Mesodermal cell (in vitro differentiated cells): ENCODE measurements around the gene E2F4.
A peak's percentile ranks its signal among the peaks of the same experiment; 100 is the strongest.

Experiments used
- H3K27ac ChIP-seq: 2 replicates; pipeline ENCODE4 v1.7.0; 2013; ENCODE audit warnings: mild to moderate bottlenecking, low read depth, low read length, moderate library complexity; ENCODE audit not compliant: severe bottlenecking
- H3K36me3 ChIP-seq: 2 replicates; pipeline ENCODE4 v1.7.1; 2013; ENCODE audit warnings: mild to moderate bottlenecking, low read length, moderate library complexity; ENCODE audit not compliant: control insufficient read depth, insufficient read depth
- H3K4me1 ChIP-seq: one replicate; pipeline ENCODE4 v1.7.1; 2013; ENCODE audit warnings: mild to moderate bottlenecking, low read length; ENCODE audit not compliant: insufficient read depth, control insufficient read depth, poor library complexity, severe bottlenecking
- H3K4me3 ChIP-seq: 2 replicates; pipeline ENCODE4 v1.7.0; 2013; ENCODE audit warnings: low read length, control low read depth, mild to moderate bottlenecking; ENCODE audit not compliant: insufficient read depth, poor library complexity, severe bottlenecking; ENCODE audit errors: extremely low read depth
- H3K9me3 ChIP-seq: 2 replicates; pipeline ENCODE4 v1.7.1; 2013; ENCODE audit warnings: mild to moderate bottlenecking, low read length, moderate library complexity; ENCODE audit not compliant: control insufficient read depth
- WGBS, 2 experiments: methylation state at CpG; one replicate each; pipeline ENCODE4 v1.1.5; 2013; ENCODE audit warnings: missing lambda C conversion rate in 2 of 2; ENCODE audit not compliant: insufficient coverage in 2 of 2; 5-methylcytosine and 5-hydroxymethylcytosine counted together

E2F4 gene

DNA sequence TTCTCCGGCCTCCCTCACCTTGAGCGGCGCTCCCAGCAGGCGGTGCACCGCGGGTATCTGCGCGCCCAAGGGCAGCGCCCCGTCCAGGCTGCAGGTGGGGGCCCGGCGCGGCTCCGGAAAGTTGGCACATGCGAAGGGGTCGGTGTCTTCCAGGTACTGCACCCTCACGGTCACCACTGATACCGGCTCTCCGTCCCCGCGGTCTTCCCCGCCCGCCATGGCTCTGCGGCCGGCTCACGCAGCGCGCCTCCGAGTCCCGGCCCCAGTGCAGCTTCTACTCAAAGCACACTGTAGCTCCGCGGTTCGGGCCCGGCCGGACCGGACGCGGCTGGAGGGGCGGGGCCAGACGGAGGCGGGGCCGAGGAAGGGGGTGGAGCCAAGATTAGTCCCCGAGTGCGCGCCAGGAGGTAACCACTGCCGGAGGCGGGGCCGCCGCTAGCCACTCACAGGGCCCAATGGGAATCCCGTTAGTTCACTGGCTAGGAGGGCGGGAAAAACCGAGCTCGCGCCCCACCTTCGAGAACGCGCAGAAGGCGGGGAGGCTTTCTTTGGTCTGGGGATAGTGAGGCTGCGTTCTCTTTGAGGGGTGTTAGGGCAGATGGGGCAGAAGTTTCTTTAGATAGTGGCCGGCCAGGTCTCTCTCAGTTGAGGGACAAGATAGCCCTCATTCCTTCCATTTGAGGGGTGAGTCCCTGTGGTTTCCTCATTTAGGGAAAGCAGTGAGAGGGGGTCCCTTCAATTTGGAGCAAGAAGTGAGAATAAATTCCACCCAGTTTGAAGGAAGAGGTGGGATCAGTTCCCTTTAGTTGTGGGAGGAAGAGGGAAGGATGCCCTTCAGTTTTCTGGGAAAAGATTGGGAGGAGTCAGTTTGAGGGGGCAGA, 55.5 kb downstream of the E2F4 start, which contains the start of gene FHOD1:
TSS of gene FHOD1 (minus strand) at position 290 of the 881 bp plus-strand sequence. CDS start at position 219, 71 bp downstream.
- Histone ChIP-seq H3K36me3 (peaks cover 5% of the 10 kb centered on the region), H3K4me3 (peak within 1 kb of the TSS; percentile 86), H3K4me1 (peaks cover 42% of the 10 kb centered on the region), H3K27ac (peak within 1 kb of the TSS; percentile 96), H3K9me3 (no peaks in the 10 kb centered on the region)
- 0 to 1% methylated on average over 49 to 52 of the region's 60 CpGs for WGBS, 2 experiments

DNA sequence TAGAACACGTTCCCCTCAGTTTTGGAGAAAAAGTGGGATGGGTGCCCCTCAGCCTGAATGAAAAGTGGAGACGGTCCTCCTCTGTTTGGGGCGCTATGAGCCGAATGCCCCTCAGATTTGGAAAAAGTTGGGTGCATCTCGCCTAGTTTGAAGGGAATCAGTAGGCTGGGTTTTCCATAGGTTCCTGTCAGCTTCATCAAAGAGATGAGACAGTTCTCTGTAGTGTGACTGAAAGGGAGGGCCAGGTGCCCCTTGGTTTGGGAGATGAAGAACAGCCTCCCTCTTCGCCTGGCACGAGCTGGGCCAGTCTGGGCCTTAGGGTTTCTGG, 56.1 kb downstream of the E2F4 start:
- 13 to 16% methylated on average over 6 to 7 of the region's 7 CpGs for WGBS, 2 experiments
- H3K4me1 ChIP-seq: peaks cover 36% of the 10 kb centered on the region
- H3K36me3 ChIP-seq: peaks cover 5% of the 10 kb centered on the region
- H3K9me3 ChIP-seq: no peaks in the 10 kb centered on the region
- no peak overlapping the region for H3K27ac ChIP-seq
- H3K4me3 ChIP-seq: peak overlapping the region; percentile 86
